Measurements from ENCODE around the gene PLEKHG4.

PLEKHG4 gene

DNA sequence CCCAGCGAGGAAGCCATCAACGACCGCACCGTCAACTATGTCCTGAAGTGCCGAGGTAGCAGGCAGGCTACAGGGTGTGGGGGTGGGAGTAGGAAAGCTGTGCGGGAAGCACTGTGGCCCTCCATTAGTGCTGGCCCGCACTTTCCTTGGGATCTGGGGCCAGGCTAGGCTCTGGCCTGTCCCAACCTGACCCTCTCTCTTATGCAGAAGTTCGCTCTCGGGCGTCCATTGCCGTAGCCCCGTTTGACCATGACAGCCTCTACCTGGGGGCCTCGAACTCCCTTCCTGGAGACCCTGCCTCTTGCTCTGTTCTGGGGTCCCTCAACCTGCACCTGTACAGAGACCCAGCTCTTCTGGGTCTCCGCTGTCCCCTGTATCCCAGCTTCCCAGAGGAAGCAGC, 8.6 kb downstream of the PLEKHG4 start:
- DNase-seq: no peak

DNA sequence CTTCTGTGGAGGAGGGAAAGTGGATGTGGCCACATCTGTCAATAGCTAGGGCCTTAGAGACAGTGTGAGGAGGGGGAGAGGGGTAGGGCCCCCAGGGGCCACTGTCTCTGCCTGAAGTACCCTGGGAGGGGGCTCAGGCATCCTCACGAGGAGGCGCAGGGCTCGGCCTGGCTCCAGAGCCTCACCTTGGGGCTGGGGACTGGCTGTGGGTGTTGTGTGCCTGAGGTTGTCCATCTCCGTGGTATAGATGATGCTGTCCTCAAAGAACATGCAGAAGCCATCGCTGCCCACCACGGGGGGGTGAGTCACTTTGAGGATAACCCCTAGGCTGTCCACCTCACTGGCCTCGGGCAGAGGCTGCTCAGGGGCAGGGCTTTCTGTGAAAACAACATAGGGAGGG, 12.1 kb downstream of the PLEKHG4 start:
- DNase-seq: no peak

GRCh38 chr16:67294171-67294757, 14.9 kb downstream of the PLEKHG4 start:
- DNase-seq: no peak

- no peak for DNase-seq
These were observed 15.6 kb downstream of the PLEKHG4 start for GRCh38 chr16:67294938-67295361.

DNA sequence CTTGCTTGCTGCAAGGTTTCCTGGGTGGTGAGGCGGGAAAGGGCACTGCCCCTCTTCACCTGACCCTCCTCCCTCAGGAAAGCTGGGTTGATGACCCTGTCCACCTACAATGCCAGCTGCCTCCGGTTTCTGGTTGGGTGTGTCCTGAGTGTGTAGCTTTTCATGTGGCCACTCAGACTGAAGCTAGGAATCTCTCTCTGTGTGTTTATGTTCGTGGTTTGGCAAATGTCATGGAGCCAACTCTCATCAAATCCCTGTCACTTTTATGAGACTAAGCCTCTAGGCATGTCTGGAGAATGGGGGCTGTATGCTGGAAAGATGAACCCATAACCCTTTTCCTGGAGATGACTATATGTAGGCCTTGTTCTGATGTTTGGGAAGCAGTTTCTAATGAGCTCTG, 17.1 kb downstream of the PLEKHG4 start:
- DNase-seq: no peak

DNA sequence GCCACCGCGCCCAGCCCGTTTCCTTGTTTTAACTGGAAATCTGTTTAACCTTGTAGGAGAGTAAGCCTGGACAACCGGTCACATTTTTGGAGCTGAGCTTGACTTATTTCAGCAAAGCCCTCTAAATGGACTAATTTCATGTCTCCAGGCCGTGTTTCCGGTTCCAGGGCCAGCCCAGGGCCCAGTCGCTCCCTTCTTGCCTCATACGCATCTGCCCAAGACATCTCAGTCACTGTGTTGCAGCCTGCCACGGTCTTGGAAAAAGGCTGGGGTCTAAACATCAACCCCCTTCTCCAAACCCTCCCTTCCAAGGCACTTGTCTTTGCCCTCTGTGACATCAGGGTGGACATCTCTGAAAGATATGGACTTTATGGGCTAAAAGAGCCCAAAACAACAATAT, 18.9 kb downstream of the PLEKHG4 start:
- no peak for DNase-seq

- no peak for DNase-seq
These were observed 19.9 kb downstream of the PLEKHG4 start for GRCh38 chr16:67299269-67299668.

GRCh38 chr16:67301080-67301782, 21.9 kb downstream of the PLEKHG4 start:
- no peak for DNase-seq

DNA sequence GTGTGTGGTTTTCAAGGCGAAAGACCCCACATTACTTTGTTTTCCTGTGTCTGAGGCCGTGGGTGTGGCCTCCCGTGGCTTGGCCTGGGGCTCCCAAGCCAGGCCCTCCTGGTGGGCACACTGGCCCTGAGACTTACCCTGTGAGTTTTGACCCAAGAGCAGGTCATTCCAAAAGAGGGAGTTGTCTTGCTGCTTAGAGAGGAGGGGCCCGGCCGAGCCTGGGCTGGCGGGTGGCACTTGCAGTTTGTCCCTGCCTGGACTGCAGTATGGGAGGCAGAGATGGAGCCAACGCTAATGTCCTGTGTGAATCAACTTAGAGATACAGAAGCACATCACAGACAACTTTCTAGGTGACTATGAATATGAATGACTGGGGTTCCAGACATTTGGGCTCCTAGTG, 22.7 kb downstream of the PLEKHG4 start:
- no peak for DNase-seq

GRCh38 chr16:67302970-67303369, 23.6 kb downstream of the PLEKHG4 start:
- DNase-seq: no peak

GRCh38 chr16:67304020-67304419, 24.7 kb downstream of the PLEKHG4 start:
- DNase-seq: no peak

- DNase-seq: no peak
These were observed 26.1 kb downstream of the PLEKHG4 start for GRCh38 chr16:67305216-67306071.

- no peak for DNase-seq
These were observed 31.2 kb downstream of the PLEKHG4 start for GRCh38 chr16:67310561-67310960.

- DNase-seq: no peak
These were observed 32.5 kb downstream of the PLEKHG4 start for GRCh38 chr16:67311607-67312488.

- no peak for DNase-seq
These were observed 33.4 kb downstream of the PLEKHG4 start for GRCh38 chr16:67312719-67313118.

GRCh38 chr16:67317853-67318252, 38.5 kb downstream of the PLEKHG4 start:
- no peak for DNase-seq

- DNase-seq: no peak
These were observed 46.8 kb downstream of the PLEKHG4 start for GRCh38 chr16:67326115-67326471.

DNA sequence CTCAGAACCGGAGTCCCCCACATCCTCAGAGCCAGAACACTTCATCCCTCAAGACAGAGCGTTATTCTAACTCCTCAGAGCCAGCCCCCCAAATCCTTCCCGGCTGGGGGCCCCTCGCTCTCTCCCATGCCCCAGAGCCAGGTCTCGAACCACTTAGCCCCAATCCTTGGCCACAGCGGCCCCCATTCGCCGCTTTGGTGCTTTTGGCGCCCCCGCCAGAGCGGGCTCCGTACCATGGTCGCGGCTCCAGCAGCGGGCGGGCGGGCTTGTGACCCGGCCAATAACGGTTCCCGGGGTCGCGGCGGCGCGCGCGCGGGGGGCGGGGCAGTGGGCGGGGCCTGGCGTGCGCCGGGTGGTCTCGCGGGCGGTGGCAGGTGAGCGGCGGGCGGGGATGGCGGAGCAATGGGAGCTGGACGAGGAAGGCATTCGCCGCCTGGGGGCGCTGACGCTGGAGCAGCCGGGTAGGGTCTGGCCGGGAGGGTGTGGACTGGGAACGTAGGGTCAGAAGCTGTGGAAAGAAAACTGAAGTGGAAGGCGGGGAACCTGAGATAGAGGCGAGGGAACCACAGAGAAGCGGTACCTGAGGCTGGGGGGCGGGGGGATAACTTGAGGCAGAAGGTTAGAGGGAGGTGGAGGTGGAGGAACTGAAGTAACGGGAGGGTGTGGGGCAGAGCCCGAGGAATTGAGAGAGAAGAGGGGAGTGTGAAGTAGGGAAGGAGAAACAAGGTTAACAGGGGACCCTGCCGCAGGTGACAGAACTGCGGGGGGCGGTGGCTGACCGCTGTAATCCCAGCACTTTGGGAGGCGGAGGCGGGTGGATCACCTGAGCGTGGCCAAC, 47.4 kb downstream of the PLEKHG4 start, which contains the start of the genes KCTD19 and LRRC36:
TSS of gene KCTD19 (minus strand) at position 270 of the 838 bp plus-strand sequence. CDS start at position 236, 34 bp downstream.
TSS of gene LRRC36 (plus strand) at position 344 of the 838 bp plus-strand sequence. CDS start at position 392, 48 bp downstream.
- no peak for DNase-seq

- DNase-seq: no peak
These were observed 48.4 kb downstream of the PLEKHG4 start for GRCh38 chr16:67327743-67328142.

GRCh38 chr16:67329901-67330300, 50.6 kb downstream of the PLEKHG4 start:
- DNase-seq: no peak

DNA sequence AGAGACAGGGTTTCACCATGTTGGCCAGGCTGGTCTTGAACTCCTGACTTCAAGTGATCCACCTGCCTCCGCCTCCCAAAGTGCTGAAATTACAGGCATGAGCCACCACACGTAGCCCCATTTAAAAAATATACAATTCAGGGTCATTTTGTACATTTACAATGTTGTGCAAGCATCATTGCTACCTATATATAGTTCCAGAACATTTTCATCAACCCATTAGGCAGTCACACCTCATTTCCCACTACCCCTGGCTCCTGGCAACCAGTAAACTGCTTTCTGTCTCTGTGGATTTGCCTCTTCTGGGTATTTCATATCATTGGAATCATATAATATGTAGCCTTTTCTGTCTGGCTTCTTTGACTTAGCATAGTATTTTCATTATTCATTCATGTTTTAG, 54.0 kb downstream of the PLEKHG4 start:
- no peak for DNase-seq

- no peak for DNase-seq
These were observed 56.8 kb downstream of the PLEKHG4 start for GRCh38 chr16:67336116-67336515.

All from Kasumi-1 (cell line).